Measurements from ENCODE around the gene ZNF398. TPM values are rescaled to one million over a fixed set of nuclear protein-coding genes. Genes with fewer than 3 reads are reported as not detected.
A peak's percentile ranks its signal among the peaks of the same experiment; 100 is the strongest.

ZNF398 gene
- total and polyA plus RNA-seq, 9 of the 15 experiments (the other 6 are each of a cell fraction or from before 2014, with no cell fraction given) = 4.0 to 18.6 (median 10.4) TPM

DNA sequence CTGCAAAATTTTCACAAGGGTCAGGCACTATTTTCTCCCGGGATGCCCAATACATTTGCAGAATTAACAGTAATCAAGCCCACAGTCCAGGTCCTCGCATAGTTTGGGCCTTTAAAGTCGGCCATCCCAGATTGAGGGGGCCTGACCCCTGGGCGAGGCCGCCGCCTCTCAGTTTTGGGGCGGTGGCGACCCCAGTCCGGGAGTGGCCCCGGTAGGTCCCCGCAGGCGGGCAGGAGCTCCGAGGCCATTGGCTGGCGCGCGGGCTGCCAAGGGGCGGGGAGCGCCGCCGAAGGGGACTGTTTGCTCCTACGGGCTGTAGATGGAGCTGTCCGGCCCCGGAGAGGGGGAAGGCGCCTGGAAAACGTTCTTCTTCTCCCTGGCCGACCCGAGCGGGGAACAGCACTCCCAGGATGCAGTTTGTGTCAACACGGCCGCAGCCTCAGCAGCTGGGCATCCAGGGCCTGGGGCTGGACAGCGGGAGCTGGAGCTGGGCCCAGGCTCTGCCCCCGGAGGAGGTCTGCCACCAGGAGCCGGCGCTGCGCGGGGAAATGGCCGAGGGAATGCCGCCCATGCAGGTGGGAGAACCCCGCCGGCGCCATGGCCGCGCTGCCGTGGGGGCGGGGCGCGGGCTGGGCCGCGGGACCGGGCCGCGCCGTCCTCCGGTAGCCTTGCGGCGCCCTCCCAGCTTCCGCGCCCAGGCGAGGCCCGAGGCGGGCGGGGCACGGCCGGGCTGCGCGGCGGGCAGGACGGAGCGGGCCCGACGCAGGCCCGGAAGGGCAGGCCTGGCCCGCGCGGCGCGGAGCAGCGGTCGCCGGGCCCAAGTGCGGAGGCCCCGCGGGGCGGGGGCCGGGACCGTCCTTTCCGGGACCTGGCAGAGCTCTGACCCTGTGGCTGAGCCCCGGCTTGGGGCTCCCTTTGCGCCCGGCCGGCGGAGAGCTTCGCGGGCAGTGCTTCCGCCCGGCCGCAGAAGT lies 48.2 kb downstream of the ZNF398 start, which contains the start of gene ZNF282 (continued):
- no peak for TF ChIP-seq NFIX (CRISPR knock-in tag; IDR thresholded peaks at IDR 0.05; ENCODE audit: low read depth)
- TF ChIP-seq ATF1 (CRISPR knock-in tag; IDR thresholded peaks at IDR 0.05) = no peak
- TF ChIP-seq ATF1 (tag; IDR thresholded peaks at IDR 0.05) = peak; percentile 67
- TF ChIP-seq, protein P1, sequence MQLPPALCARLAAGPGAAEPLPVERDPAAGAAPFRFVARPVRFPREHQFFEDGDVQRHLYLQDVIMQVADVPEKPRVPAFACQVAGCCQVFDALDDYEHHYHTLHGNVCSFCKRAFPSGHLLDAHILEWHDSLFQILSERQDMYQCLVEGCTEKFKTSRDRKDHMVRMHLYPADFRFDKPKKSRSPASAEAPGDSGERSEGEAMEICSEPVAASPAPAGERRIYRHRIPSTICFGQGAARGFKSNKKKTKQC (CRISPR knock-in tag; IDR thresholded peaks at IDR 0.05) = peak; percentile 48
- TF ChIP-seq KAT7 (CRISPR knock-in tag; IDR thresholded peaks at IDR 0.05; ENCODE audit: borderline replicate concordance) = peak; percentile 93; the same call in 1 of the 2 replicates
- peak; percentile 72; the same call in 1 of the 2 replicates for TF ChIP-seq ZNF263 (CRISPR knock-in tag; IDR thresholded peaks at IDR 0.05; ENCODE audit: borderline replicate concordance)
- peak; percentile 77; the same call in 1 of the 2 replicates for TF ChIP-seq RNF219 (CRISPR knock-in tag; IDR thresholded peaks at IDR 0.05)
- peak; percentile 85; the same call in 1 of the 2 replicates for TF ChIP-seq ZBTB7A (IDR thresholded peaks at IDR 0.05; ENCODE audit: borderline replicate concordance, control insufficient read depth, low read depth, low read length)
- TF ChIP-seq FOXP1 (CRISPR knock-in tag; IDR thresholded peaks at IDR 0.05) = peak; percentile 99
- TF ChIP-seq HCFC1 (IDR thresholded peaks at IDR 0.05; ENCODE audit: low read depth, low read length) = peak; percentile 71
- no peak; the same call in 1 of the 2 replicates for TF ChIP-seq ZNF212 (CRISPR knock-in tag; IDR thresholded peaks at IDR 0.05)
- peak; percentile 84 for TF ChIP-seq TAF1 (IDR thresholded peaks at IDR 0.05; ENCODE audit: control insufficient read depth, extremely low read depth, insufficient read depth, low read length, severe bottlenecking)
- TF ChIP-seq BMI1 (IDR thresholded peaks at IDR 0.05; ENCODE audit: low read length) = peak; percentile 9; the same call in 1 of the 2 replicates
- TF ChIP-seq ZNF133 (CRISPR knock-in tag; IDR thresholded peaks at IDR 0.05) = no peak
- TF ChIP-seq ZNF780A (CRISPR knock-in tag; IDR thresholded peaks at IDR 0.05) = no peak
- TF ChIP-seq KDM2B (CRISPR knock-in tag; IDR thresholded peaks at IDR 0.05) = peak; percentile 77; the same call in 1 of the 2 replicates
- TF ChIP-seq AFF1 (IDR thresholded peaks at IDR 0.05; ENCODE audit: low read depth in 1 of 2, partially characterized antibody in 2 of 2) = peak in 1 of 2 experiments; percentile 44
- TF ChIP-seq ETS1 (conservative IDR thresholded peaks at IDR 0.05; ENCODE audit: control insufficient read depth, low read depth, low read length) = peak; percentile 74; the same call in 1 of the 2 replicates

All from K562 (cell line).